Activated naive CD8-positive, alpha-beta T cell treated with anti-CD3 and anti-CD28 coated beads, Interleukin-2, amount 10 ng/mL, durations not matched to agents 7 days and 5 days (primary cell): Measurements from ENCODE around the gene JMJD6. TPM values are rescaled to one million over a fixed set of nuclear protein-coding genes. Genes with fewer than 3 reads are reported as not detected.
A peak's percentile ranks its signal among the peaks of the same experiment; 100 is the strongest.

Experiments used
- ATAC-seq: fragments of 150-1000 bp; cut with Tn5 transposase; one replicate; pipeline ENCODE4 v1.10.0; 2021; ENCODE audit warnings: low read depth, moderate library complexity
- POLR2A ChIA-PET: fragments of 350-600 bp; sonication (Branson Sonifier 250); formaldehyde crosslinking; loops from one replicate; lab custom pipeline; 2021; ENCODE audit warnings: antibody characterized with exemption; lab: Charles Lee
- DNase-seq: peaks from one replicate; pipeline ENCODE4 v3.0.0; 2021
- H3K27ac Mint-ChIP-seq: one replicate; pipeline ENCODE4 v1.8.0; 2022; ENCODE audit warnings: mild to moderate bottlenecking, mixed read lengths
- H3K27me3 Mint-ChIP-seq: one replicate; pipeline ENCODE4 v1.8.0; 2022; ENCODE audit warnings: mild to moderate bottlenecking, moderate library complexity, mixed read lengths
- H3K36me3 Mint-ChIP-seq: one replicate; pipeline ENCODE4 v1.8.0; 2021; ENCODE audit warnings: mild to moderate bottlenecking, mixed read lengths
- H3K4me1 Mint-ChIP-seq: one replicate; pipeline ENCODE4 v1.8.0; 2021; ENCODE audit warnings: mixed read lengths
- H3K4me3 Mint-ChIP-seq: one replicate; pipeline ENCODE4 v1.8.0; 2022; ENCODE audit warnings: mild to moderate bottlenecking, moderate library complexity, mixed read lengths
- H3K9me3 Mint-ChIP-seq: one replicate; pipeline ENCODE4 v1.8.0; 2021; ENCODE audit warnings: mixed read lengths
- total RNA-seq, 2 experiments: library from RNA; stranded (reverse); gene quantifications; one replicate each; pipeline ENCODE4 v1.2.3, GENCODE V29; 2021

Gene JMJD6
- total RNA-seq, 2 experiments from 2014 or later = 55.0 to 58.9 TPM

DNA sequence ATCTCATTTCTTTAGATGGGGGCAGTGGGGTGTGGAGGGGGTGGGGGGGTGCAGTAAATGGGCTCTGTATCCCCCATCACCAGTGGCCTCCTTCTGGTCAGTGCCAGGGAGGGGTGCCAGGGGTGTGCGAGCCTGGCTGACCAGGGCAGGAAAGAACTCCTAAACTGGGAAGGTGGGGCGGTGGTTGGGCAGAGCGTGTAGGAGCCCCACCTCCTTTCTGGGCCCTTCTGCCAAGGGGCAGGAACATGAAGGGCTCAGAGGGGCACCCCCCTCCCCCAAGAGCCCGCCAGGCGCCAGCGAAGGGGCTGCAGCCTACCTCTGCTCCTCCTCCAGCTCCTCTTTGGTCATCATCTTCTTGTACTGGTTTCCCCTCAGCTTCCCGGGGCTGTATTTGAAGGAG, 41.6 kb downstream of the JMJD6 start:
- Mint-ChIP-seq H3K9me3 (no peaks in the 10 kb centered on the region), H3K4me1 (peaks cover 4% of the 10 kb centered on the region), H3K36me3 (no peaks in the 10 kb centered on the region), H3K4me3 (no peak overlapping the region), H3K27me3 (no peaks in the 10 kb centered on the region), H3K27ac (no peak overlapping the region)
- DNase-seq (no peak), ATAC-seq (no peak)
- POLR2A ChIA-PET = interaction anchor here (1.4 kb wide), 1 partner anchor 13 kb away, joined by 4 read pairs; no protein-coding TSS in a partner anchor

DNA sequence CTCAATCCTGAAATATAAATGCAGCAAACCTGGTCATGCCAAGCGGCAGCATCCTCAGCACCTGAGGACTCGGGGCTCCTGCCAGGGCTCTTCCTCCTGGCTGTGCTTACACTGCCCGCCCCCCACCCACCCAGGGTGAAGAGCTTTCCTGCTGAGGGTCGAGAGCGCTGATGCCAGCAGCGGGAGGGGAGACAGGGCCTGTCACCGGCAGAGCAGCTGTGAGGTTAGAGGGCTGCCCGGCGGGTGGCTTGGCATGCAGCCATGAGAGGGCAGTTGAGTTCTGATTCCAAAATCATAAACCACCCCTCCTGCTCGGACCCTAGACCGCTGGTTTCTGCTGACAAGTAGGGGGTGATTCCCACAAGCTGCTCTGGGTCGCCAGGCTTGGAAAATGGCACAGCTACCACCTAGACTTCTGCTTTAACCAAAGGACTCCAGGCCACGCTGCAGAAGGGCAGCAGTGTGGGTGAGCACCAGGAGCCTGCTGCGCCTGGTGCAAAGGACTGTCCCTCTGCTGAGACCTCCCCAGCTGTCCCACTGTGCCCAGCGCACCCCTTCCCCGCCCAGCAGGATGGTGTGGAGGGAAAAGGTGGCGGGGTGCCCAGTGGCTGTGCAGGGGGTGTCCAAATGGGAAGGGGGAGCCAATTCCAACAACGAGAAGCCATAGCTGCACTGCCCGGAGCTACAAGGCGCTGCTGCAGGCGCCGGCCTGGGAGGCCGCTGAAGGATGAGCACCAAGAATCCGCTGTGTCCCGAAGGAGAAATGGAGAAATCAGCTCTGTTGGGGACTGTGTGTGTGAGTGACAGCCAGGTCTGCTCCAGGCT, 42.3 kb downstream of the JMJD6 start:
- peaks cover 4% of the 10 kb centered on the region for H3K4me1 Mint-ChIP-seq
- H3K27ac Mint-ChIP-seq = no peak overlapping the region
- H3K36me3 Mint-ChIP-seq = peaks cover 3% of the 10 kb centered on the region
- no peak overlapping the region for H3K4me3 Mint-ChIP-seq
- ATAC-seq (no peak), DNase-seq (no peak)
- no peaks in the 10 kb centered on the region for H3K9me3 Mint-ChIP-seq
- POLR2A ChIA-PET = interaction anchor here (0.6 to 1.4 kb wide), 2 partner anchors 12 to 183 kb away, joined by 3 to 4 read pairs; partner anchors contain the start of gene RHBDF2
- no peaks in the 10 kb centered on the region for H3K27me3 Mint-ChIP-seq

DNA sequence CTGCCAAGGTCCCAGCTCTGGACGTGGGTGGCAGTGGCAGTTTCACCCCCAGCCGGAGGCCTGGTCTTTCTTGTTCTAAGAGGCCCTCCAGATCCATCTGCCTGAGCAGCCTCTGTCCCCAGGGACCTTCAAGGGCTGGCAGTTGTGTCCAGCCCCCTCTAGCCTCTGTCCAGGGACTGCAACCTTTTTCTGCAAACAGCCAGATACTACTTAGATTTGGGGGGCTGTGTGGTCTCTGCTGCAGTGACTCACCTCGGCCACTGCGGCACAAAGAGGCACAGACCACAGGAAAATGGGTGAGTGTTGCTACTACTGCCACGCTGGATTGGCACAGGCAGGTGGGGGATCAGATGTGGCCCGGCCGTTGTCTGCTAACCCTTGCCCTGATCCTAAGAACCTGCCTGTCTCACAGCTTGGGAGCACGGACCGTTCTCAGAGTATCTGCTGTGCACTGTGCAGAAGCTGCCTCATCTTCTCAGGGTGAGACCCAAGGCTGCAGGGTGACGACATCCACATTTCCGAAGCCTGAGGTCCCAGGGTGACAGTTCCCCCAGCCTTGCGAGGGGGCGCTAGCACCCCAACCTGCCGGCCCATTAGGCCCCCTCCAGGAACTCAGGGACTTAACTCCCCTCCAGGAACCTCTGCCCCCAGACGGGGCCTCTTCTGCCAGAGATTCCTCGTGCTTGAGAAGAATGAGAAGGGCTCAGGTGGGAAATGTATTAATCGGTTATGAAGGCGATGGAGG, 43.2 kb downstream of the JMJD6 start:
- H3K4me1 Mint-ChIP-seq = peaks cover 4% of the 10 kb centered on the region
- DNase-seq (no peak), ATAC-seq (no peak)
- no peaks in the 10 kb centered on the region for H3K9me3 Mint-ChIP-seq
- no peaks in the 10 kb centered on the region for H3K27me3 Mint-ChIP-seq
- H3K27ac Mint-ChIP-seq = no peak overlapping the region
- H3K4me3 Mint-ChIP-seq = no peak overlapping the region
- H3K36me3 Mint-ChIP-seq = peaks cover 3% of the 10 kb centered on the region
- POLR2A ChIA-PET = interaction anchor here (0.6 kb wide), 1 partner anchor 182 kb away, joined by 3 read pairs; the partner anchor contains the start of gene RHBDF2

DNA sequence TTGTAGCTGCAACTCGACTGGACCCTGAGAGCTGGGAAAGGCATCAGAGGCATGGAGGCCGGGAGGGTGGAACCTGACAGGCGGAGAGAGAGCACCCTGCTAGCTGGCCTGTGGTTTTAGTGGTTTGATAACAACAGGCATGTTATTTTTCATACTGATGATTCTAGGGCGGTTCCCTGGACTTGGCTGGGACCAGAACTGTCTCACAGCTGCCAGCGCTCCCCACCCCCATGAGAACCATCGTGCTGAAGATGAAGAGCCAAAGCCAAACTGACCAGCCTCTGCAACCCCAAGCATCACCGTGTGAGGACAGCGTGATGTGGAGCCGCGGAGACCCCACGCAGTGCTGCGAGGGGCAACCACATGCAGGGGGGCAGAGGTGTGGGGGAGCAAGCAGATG, 44.1 kb downstream of the JMJD6 start:
- POLR2A ChIA-PET = interaction anchor here (1.7 kb wide), 1 partner anchor 10 kb away, joined by 8 read pairs; no protein-coding TSS in a partner anchor
- H3K36me3 Mint-ChIP-seq = peaks cover 3% of the 10 kb centered on the region
- ATAC-seq (no peak), DNase-seq (no peak)
- H3K27me3 Mint-ChIP-seq = no peaks in the 10 kb centered on the region
- H3K27ac Mint-ChIP-seq = peak overlapping the region; percentile 17
- no peak overlapping the region for H3K4me3 Mint-ChIP-seq
- H3K4me1 Mint-ChIP-seq = peaks cover 4% of the 10 kb centered on the region
- H3K9me3 Mint-ChIP-seq = no peaks in the 10 kb centered on the region

DNA sequence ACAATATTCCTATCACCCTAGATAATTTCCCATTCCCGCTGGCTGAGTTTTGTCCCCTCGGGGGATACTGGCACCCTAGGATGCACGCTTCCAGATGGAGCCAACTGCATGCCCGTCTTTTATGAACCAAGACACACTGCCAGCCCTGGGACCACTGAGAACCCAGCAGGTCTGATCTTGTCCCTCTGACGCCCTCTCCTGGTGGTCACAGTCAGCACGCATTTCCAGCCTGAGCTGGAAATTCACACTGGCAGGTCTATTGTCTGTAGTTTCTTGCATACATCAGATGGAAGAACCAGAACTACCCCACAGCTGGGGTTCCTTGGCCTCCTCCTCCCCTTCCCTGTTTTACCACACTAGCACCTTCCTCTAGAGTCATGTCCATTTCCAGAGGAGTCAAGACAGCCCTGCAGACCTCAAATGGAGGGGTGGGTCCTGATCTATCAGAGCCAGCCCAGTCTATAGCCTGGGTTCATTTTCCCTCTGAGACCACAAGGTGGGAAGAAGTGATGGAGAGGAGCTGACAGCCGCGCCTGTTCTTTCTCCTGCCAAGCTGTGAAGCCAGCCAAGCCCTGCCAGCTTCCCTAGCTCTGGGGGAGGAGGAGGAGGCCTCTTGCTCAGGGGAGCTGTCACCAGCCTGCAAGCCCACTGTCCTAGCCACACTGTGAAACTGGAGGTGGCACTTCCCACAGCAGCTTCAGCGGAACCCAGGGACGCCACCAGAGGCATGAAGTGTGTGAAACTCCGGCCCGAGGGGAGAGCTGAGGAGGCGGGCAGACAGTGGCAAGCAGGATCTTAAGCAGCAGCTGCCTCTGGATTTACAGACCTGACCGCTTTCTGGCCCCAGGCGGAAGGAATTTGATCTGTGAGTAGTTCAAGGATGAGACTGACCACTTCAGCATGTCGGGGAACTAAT, 44.9 kb downstream of the JMJD6 start:
- Mint-ChIP-seq H3K27ac (no peak overlapping the region), H3K27me3 (no peaks in the 10 kb centered on the region), H3K9me3 (no peaks in the 10 kb centered on the region), H3K4me3 (no peak overlapping the region), H3K4me1 (peaks cover 4% of the 10 kb centered on the region), H3K36me3 (peaks cover 3% of the 10 kb centered on the region)
- ATAC-seq (peak; percentile 62), DNase-seq (peak; percentile 74)
- POLR2A ChIA-PET = interaction anchor here (0.6 to 1.7 kb wide), 2 partner anchors 10 to 135 kb away, joined by 3 to 8 read pairs; no protein-coding TSS in a partner anchor

DNA sequence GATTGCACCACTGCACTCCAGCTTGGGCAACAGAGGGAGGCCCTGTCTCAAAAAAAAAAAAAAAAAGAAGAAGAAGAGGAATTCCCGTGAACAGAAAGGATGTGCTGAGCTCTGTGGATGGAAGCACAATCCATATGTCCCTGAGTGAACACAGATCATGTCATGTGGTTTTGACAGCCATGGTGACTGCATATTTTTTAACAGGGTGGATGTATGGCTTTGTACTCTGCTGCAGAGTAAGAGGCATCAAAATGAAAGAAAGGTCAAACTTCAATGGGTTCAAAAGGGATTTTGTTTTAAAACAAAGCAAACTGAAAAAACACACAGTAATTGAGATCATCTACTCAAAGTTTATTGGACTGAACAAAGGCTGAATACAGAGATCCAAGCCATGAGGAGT, 47.2 kb downstream of the JMJD6 start:
- POLR2A ChIA-PET = no interaction called here
- H3K4me3 Mint-ChIP-seq = peak overlapping the region; percentile 7

DNA sequence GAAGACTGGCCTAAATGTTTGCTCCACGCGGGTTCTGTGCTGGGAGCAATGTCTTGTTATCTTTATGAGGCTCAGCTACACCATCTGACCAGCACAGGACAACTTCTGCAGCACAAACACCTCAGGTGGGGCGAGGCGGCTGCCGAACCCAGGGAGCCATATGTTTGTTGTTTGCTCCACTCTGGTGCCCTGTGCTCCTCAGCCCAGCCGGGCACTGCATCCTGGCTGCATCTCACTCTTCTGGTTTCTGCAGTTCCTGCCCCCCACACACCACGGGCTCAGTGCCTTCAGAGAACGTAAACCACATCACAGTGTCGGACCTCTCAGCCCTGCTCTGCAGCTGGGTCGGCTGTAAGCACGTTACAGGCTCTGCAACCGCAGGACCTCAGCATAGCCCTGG, 48.1 kb downstream of the JMJD6 start:
- Mint-ChIP-seq H3K4me3 (no peak overlapping the region), H3K27me3 (no peaks in the 10 kb centered on the region), H3K9me3 (no peaks in the 10 kb centered on the region), H3K36me3 (peaks cover 3% of the 10 kb centered on the region), H3K27ac (no peak overlapping the region), H3K4me1 (peaks cover 9% of the 10 kb centered on the region)
- peak; percentile 89 for ATAC-seq
- POLR2A ChIA-PET = interaction anchor here (0.6 to 1.1 kb wide), 3 partner anchors 20 to 796 kb away, joined by 3 to 5 read pairs (median 3); no protein-coding TSS in a partner anchor
- peak; percentile 60 for DNase-seq

More for the DNA sequence above, 47.2 kb downstream of the JMJD6 start:
- Mint-ChIP-seq H3K4me1 (peaks cover 4% of the 10 kb centered on the region), H3K27ac (peak overlapping the region; percentile 18), H3K9me3 (no peaks in the 10 kb centered on the region), H3K36me3 (peaks cover 3% of the 10 kb centered on the region), H3K27me3 (no peaks in the 10 kb centered on the region)
- ATAC-seq (no peak), DNase-seq (no peak)

DNA sequence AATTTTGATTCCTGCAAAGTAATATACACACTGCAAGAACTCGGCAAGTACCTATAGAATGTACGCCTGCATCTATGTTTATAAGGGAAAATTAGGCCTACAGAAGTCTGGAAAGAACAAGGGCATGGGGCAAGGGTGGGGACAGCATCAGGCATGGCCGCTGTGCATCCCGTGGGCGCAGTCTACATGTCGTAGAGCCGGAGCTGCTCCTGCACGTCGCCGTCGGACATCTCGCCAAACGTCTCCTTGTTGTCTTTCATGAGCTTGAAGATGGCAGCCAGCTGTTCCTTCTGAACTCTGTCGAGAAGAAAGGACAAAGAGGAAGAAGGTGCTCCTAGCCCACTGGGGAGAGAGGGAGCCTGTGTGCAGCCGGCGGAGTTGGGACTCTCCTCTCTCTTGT, 49.0 kb downstream of the JMJD6 start:
- peaks cover 3% of the 10 kb centered on the region for H3K36me3 Mint-ChIP-seq
- POLR2A ChIA-PET = interaction anchor here (0.6 to 1.1 kb wide), 3 partner anchors 20 to 795 kb away, joined by 3 to 5 read pairs (median 3); no protein-coding TSS in a partner anchor
- H3K27me3 Mint-ChIP-seq = no peaks in the 10 kb centered on the region
- DNase-seq (no peak), ATAC-seq (no peak)
- no peaks in the 10 kb centered on the region for H3K9me3 Mint-ChIP-seq
- no peak overlapping the region for H3K27ac Mint-ChIP-seq
- H3K4me1 Mint-ChIP-seq = peaks cover 15% of the 10 kb centered on the region
- H3K4me3 Mint-ChIP-seq = no peak overlapping the region

DNA sequence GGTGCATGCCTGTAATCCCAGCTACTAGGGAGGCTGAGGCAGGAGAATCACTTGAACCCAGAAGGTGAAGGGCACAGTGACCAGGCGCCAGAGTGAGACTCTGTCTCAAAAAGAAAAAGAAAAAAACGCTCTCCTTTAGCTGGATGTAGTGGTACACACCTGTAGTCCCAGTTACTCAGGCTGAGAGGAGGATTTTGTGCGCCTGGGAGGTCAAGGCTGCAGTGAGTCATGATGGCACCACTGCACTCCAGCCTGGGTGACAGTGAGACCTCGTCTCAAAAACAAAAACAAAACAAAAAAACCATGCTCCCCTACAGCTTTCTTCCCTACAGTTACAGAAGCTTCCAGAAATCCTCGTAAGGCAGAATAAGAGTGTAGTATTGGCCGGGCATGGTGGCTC, 49.8 kb downstream of the JMJD6 start:
- Mint-ChIP-seq H3K9me3 (no peaks in the 10 kb centered on the region), H3K36me3 (peaks cover 3% of the 10 kb centered on the region), H3K4me1 (peaks cover 18% of the 10 kb centered on the region), H3K4me3 (no peak overlapping the region), H3K27ac (no peak overlapping the region), H3K27me3 (no peaks in the 10 kb centered on the region)
- DNase-seq (no peak), ATAC-seq (no peak)
- POLR2A ChIA-PET = interaction anchor here (0.6 kb wide), 1 partner anchor 9 kb away, joined by 4 read pairs; no protein-coding TSS in a partner anchor

DNA sequence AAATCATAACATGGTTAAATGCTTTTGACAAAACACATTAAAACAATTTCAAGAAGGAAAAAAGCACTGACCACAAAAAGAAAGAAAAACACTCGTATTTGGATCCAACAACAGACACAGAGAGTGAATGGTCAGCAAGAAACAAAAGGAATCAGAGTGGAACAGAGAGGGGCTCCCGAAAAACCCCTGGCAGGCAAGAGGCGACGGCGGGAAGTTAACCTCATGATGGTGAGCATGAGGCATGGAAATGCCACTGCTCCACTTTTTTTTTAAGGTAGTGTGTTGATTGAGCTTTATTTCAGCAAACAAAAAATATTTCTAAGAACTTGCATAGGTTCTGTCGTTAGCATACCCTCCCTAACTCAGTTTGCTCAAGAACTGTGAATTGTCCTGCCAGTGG, 50.8 kb downstream of the JMJD6 start:
- no peaks in the 10 kb centered on the region for H3K9me3 Mint-ChIP-seq
- H3K27me3 Mint-ChIP-seq = no peaks in the 10 kb centered on the region
- H3K36me3 Mint-ChIP-seq = peaks cover 3% of the 10 kb centered on the region
- ATAC-seq (no peak), DNase-seq (no peak)
- POLR2A ChIA-PET = interaction anchor here (0.7 kb wide), 1 partner anchor 17 kb away, joined by 13 read pairs; no protein-coding TSS in a partner anchor
- H3K4me3 Mint-ChIP-seq = no peak overlapping the region
- peaks cover 23% of the 10 kb centered on the region for H3K4me1 Mint-ChIP-seq
- no peak overlapping the region for H3K27ac Mint-ChIP-seq

DNA sequence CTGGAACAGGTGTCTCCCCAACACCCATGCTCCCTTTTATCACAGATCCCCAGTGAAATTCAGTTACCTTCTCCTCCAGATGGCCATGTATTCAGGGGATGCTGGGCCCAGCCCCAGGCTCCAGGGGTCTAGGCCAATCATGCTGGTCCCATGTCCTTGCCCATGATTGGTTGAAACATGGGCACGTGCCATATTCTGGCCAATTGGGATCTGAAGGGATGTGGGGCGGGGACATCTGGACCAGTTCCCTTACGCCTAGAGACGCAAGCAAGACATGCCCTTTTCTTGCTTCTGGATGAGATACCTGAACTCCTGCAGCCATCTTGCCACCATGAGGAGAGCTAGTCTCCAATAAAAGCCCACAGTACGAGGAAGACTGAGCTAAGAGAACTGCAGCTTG, 51.8 kb downstream of the JMJD6 start:
- Mint-ChIP-seq H3K4me1 (peaks cover 32% of the 10 kb centered on the region), H3K27ac (no peak overlapping the region), H3K36me3 (peaks cover 4% of the 10 kb centered on the region), H3K4me3 (no peak overlapping the region), H3K27me3 (no peaks in the 10 kb centered on the region), H3K9me3 (no peaks in the 10 kb centered on the region)
- POLR2A ChIA-PET = no interaction called here
- ATAC-seq (no peak), DNase-seq (no peak)

DNA sequence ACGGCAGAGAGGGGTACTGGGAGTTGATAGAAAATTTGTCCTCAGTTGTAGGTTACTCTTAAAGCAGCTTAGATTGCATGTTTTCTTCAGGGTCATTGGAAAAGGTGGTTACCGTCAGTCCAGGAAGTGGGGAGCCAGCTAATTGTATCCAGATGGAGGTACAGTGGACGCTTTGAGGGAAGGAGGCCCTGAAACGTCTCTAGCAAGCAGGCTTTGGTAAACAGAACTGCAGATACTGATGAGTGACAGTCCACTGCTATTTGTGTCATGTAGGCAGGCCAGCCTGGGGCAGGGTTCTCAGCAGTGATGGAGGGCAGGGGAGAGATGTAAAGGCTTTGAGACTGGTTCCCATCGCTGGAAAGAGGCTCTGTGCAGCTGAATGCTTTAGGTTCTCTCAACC, 52.7 kb downstream of the JMJD6 start:
- no peaks in the 10 kb centered on the region for H3K27me3 Mint-ChIP-seq
- POLR2A ChIA-PET = interaction anchor here (1.5 kb wide), 1 partner anchor 181 kb away, joined by 3 read pairs; no protein-coding TSS in a partner anchor
- peak overlapping the region; percentile 50 for H3K27ac Mint-ChIP-seq
- ATAC-seq = no peak
- no peak overlapping the region for H3K4me3 Mint-ChIP-seq
- H3K36me3 Mint-ChIP-seq = peaks cover 2% of the 10 kb centered on the region
- H3K4me1 Mint-ChIP-seq = peaks cover 32% of the 10 kb centered on the region
- DNase-seq = no peak
- H3K9me3 Mint-ChIP-seq = no peaks in the 10 kb centered on the region
